Liver (tissue), 2 donors: ENCODE results near the gene FBXL4.

Source experiments
- YY1 ChIP-seq: IDR thresholded peaks from 2 replicates; pipeline ENCODE4 v1.6.1; 2016; ENCODE audit warnings: antibody characterized with exemption, mild to moderate bottlenecking
- TF ChIP-seq, protein P1 (sequence below): fragments of 150-350 bp; IDR thresholded peaks from 2 replicates; pipeline ENCODE4 v1.5.1; 2017; ENCODE audit warnings: improper control_type of control experiment, low read depth, low read length; ENCODE audit not compliant: missing input control
- TF ChIP-seq, protein P2 (sequence below): IDR thresholded peaks from 2 replicates; pipeline ENCODE4 v1.6.1; 2016; ENCODE audit warnings: antibody characterized with exemption
- donor health status: healthy.

DNA sequence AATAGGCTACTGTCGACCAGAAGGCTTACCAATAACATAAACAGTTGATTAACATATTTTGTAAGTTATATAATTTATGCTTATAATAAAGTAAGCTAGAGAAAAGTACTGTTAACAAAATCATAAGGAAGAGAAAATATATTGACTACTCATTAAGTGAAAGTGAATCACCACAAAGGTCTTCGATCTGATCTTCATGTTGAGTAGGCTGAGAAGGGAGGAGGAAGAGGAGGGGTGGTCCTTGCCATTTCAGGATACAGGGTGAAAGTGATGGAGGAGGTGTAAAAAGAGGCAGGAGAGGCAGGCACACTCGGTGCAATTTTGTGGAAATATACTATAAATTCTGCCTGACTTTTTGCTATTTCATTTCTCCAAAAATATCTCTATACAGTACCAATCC lies 10.4 kb downstream of the FBXL4 start:
- TF ChIP-seq, protein P1, sequence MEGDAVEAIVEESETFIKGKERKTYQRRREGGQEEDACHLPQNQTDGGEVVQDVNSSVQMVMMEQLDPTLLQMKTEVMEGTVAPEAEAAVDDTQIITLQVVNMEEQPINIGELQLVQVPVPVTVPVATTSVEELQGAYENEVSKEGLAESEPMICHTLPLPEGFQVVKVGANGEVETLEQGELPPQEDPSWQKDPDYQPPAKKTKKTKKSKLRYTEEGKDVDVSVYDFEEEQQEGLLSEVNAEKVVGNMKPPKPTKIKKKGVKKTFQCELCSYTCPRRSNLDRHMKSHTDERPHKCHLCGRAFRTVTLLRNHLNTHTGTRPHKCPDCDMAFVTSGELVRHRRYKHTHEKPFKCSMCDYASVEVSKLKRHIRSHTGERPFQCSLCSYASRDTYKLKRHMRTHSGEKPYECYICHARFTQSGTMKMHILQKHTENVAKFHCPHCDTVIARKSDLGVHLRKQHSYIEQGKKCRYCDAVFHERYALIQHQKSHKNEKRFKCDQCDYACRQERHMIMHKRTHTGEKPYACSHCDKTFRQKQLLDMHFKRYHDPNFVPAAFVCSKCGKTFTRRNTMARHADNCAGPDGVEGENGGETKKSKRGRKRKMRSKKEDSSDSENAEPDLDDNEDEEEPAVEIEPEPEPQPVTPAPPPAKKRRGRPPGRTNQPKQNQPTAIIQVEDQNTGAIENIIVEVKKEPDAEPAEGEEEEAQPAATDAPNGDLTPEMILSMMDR: no peak
- no peak for TF ChIP-seq YY1
- TF ChIP-seq, protein P2, sequence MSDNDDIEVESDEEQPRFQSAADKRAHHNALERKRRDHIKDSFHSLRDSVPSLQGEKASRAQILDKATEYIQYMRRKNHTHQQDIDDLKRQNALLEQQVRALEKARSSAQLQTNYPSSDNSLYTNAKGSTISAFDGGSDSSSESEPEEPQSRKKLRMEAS: no peak
